ENCODE data around the gene ALG12. TPM values are rescaled to one million over a fixed set of nuclear protein-coding genes. Genes with fewer than 3 reads are reported as not detected.

The ALG12 gene
- 17.1 and 20.3 TPM in 2 replicates for total RNA-seq

DNA sequence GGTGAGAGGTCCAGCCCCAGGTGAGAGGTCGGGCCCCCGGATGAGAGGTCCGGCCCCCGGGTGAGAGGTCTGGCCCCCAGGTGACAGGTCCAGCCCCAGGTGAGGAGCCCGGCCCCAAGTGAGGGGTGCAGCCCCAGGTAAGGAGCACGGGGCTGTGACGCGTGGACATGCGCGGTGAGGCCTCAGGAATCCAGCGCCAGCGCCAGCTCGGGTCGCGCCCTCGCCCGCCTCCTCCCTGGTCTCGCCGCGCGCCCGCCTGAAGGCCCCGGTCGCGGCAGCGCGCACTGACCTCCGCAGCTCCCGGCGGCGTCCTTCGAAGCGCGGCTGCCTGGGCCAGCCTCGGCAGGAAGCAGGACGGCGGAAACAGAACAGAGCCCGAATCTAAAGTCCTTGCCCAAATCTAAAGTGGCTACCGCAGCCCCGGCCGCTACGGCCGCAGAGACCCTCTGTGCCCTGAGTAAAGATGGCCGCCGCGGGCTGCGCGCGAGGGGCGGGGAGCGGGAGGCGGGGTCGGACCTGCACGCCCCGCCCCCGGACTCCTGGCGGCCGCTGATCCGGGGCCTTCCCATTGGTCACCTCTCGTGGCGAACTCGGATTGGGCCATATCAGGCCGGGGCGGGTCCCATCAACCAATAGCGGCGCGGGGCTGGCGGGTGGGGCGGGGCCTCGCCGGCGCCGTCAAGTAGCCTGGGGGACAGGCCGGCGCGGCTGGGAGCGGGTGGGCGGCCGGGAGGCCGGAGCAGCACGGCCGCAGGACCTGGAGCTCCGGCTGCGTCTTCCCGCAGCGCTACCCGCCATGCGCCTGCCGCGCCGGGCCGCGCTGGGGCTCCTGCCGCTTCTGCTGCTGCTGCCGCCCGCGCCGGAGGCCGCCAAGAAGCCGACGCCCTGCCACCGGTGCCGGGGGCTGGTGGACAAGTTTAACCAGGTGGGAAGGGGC lies at the start of gene ALG12, which contains the start of gene CRELD2:
Gene ALG12 (minus strand): TSS at position 465 of the 937 bp plus-strand sequence. CDS start 4,673 bp downstream, outside the sequence.
Gene CRELD2 (plus strand): TSS at position 661 of the 937 bp plus-strand sequence. CDS start 136 bp downstream, at position 797.
- TF ChIP-seq, protein P1, sequence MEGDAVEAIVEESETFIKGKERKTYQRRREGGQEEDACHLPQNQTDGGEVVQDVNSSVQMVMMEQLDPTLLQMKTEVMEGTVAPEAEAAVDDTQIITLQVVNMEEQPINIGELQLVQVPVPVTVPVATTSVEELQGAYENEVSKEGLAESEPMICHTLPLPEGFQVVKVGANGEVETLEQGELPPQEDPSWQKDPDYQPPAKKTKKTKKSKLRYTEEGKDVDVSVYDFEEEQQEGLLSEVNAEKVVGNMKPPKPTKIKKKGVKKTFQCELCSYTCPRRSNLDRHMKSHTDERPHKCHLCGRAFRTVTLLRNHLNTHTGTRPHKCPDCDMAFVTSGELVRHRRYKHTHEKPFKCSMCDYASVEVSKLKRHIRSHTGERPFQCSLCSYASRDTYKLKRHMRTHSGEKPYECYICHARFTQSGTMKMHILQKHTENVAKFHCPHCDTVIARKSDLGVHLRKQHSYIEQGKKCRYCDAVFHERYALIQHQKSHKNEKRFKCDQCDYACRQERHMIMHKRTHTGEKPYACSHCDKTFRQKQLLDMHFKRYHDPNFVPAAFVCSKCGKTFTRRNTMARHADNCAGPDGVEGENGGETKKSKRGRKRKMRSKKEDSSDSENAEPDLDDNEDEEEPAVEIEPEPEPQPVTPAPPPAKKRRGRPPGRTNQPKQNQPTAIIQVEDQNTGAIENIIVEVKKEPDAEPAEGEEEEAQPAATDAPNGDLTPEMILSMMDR (IDR thresholded peaks at IDR 0.05; ENCODE audit: insufficient read depth, low read depth, low read length): no peak
- peak; percentile 98 for DNase-seq (ENCODE audit: low read depth)

DNA sequence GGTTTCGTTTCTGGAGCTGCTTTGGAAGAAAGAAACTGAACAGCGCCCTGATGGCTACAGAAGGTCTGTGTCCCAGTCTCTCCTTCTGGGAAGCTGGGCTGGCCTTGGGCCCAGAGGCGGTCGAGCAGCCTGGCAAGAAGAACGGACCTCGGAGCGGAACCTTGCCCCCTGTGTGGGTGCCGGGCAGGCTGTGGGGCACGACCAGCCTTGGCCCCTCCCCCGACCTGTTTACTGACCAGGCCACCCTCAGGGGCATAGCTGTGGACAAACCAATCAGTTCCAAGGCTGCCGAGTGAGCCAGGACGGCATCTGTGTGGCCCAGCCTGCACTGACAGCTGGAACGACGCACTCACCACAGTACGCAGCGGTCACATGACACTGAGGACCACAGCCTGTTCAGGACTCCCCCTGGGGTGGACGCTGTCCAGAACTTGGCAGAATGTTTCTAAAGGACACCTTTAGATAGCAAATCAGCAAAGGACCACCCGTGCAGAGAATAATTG lies 49.5 kb upstream of the ALG12 start:
- TF ChIP-seq, protein P1 (IDR thresholded peaks at IDR 0.05; ENCODE audit: insufficient read depth, low read depth, low read length): no peak
- H3K4me3 ChIP-seq (ENCODE audit: low read depth, low read length): no peak overlapping the region
- DNase-seq (ENCODE audit: low read depth): peak; percentile 48

More for the DNA sequence above, at the start of gene ALG12, which contains the start of gene CRELD2:
- peak within 1 kb of the TSS; percentile 73 for H3K4me3 ChIP-seq (ENCODE audit: low read depth, low read length)

DNA sequence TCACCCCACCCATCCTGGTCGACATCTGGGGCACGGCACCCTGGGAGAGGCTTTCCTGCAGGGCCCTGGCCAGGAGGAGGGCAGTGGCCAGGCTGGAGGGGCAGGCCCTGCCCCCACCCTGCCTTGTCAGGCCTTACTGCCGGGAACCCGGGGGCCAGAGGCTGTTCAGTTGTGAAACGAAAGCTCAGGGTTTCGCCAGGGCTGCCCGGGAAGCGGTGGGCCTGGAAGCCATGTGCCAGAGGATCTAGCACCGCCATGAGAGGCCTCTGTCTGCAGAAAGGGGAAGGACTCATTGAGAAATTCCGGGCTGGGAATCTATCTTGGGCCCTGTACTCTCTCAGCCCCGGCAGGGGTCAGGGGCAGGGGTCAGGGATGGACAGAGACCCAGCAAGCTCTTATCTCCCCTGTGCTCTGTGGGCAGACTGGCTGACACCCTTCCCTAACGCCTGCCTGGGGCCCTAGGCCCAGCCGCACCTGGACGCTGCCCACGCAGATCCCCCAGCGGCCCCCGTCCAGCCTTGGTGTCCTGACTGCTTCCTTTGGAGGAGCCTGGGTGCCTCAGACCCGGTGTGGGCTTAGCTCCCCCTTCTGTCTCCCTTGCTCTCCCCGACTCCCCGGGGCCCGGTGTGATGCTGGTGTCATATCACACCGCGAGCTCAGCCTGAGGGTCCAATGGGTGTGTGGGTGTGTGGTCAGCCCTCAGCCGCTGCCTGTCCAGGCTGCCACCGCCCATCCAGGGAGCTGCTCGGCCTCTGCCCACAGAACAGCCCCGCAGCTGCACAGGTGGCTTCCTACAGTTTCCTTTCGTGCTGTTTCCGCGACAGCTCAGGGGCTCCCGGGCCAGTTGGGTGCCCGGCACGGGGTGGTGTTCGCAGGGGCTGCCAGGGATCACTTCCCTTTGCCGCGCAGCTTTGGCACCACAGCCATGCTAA lies 48.8 kb upstream of the ALG12 start:
- peak; percentile 89 for DNase-seq (ENCODE audit: low read depth)
- H3K4me3 ChIP-seq (ENCODE audit: low read depth, low read length): no peak overlapping the region
- TF ChIP-seq, protein P1 (IDR thresholded peaks at IDR 0.05; ENCODE audit: insufficient read depth, low read depth, low read length): no peak

DNA sequence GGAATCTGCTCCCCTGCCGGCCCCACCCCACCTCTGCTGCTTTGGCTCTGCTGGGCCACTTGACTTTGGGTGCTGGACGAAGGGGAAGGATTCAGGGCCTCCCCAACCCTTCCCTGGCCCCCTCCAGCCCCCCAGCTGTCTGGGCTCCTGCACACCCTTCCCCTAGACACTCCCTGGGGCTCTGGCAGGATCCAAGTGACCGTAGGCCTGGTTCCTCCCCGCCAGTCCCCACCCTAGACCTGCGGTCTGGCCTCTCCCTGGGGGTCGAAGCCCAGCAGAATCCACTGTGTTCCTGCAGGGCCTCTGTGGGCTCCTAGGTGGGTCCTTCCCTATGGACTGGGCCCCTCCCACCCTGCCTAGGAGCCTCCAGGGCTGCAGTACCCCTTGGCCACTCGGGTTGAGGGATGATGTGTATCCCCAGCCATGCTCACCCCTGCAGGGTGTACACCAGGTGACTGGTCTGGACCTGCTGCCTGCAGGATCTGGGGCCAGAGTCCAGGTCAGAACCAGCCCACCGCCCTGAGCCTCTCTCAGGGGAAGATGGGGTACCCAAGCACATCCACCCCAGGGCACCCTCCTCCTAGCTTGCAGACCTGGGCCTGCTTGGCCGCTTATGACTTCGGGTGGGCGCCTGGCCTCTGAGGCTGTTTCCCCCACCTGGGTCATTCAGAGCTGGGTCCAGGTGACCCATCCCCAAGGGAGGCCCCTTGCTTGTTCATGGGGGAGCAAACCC lies 48.0 kb upstream of the ALG12 start:
- TF ChIP-seq, protein P1 (IDR thresholded peaks at IDR 0.05; ENCODE audit: insufficient read depth, low read depth, low read length): no peak
- no peak overlapping the region for H3K4me3 ChIP-seq (ENCODE audit: low read depth, low read length)
- no peak for DNase-seq (ENCODE audit: low read depth)

DNA sequence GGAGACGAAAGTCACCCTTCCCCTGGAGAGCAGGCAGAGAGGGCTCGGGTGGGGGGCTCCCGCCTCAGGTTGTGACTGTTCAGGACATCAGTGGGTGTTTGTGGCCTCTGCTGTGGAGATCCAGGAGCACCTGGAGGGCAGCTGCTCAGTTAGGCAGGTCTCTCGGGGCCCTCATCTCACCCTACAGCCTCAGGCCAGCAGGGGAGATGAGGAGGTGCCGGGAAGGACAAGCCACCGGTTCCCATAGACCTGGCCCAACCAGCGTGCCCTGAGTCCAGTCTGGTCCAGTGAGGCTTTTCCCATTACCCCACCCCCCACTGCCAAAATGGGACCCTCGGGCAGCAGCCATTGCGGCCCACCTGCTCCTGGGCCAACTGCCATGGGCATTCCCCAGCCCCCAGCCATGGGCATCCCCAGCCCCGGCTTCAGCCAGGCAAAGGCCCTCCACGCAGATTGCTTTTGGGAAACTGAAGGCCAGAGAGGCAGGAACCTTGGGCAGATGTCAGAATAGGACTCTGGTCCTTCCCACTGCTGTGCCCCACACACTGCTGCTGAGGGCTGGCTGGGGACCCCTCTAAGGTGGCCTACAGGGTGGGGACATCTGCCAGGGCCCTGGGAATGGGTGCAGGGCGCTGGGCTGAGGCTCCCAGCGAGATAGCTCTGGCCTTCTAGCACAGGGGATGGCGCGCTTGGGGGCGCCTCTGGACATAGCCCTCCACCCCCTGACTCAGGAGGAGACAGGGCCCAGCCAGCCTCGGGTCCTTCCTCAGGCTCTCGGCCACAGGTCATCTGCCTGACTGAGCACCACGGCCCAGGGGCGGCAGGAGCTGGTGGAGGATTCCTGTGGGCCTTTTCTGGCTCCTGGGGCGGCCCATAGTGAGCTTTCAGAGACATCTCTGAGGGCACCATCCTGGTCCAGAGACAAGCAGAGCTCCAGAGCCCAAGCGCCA lies 47.1 kb upstream of the ALG12 start:
- DNase-seq (ENCODE audit: low read depth): no peak
- TF ChIP-seq, protein P1 (IDR thresholded peaks at IDR 0.05; ENCODE audit: insufficient read depth, low read depth, low read length): no peak
- H3K4me3 ChIP-seq (ENCODE audit: low read depth, low read length): no peak overlapping the region
